ENCODE data around the gene FAM149B1. TPM values are rescaled to one million over a fixed set of nuclear protein-coding genes. Genes with fewer than 3 reads are reported as not detected.
"Not testable (repeated sequence)": the region's sequence is repeated elsewhere in the genome, so short reads cannot be mapped to it uniquely, and the experiment has no call there.

Gene FAM149B1
- total RNA-seq, 1 experiment from 2014 or later: 10.9 TPM

DNA sequence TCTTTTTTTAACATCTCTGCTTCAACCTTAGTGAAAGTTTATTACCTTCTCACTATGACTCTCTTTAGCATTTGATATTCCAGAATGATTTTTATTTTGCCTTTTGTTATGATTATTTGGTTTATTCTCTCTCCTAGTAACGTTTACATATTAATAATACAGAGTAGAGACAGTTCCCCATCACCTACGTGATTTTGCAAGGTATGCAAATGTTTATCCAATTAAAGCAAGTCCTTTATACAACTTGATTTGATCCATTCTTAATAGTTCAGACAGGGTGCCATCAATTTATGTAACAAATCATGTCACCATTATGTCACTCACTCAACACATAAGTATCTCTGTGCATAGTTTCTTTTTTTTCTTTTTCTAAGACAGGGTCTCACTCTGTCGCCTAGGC lies 26.3 kb upstream of the FAM149B1 start:
- Histone ChIP-seq H3K4me3 (ENCODE audit: low read depth, low read length, poor library complexity, severe bottlenecking) (no peak overlapping the region), H3K27me3 (replicated peaks; ENCODE audit: insufficient read depth, low read depth, low read length, poor library complexity) (no peaks in the 10 kb centered on the region), H3K36me3 (ENCODE audit: insufficient read depth, low read length, poor library complexity, severe bottlenecking) (peaks cover 54% of the 10 kb centered on the region), H3K4me1 (ENCODE audit: insufficient read depth, low read length, poor library complexity, severe bottlenecking) (no peaks in the 10 kb centered on the region), H3K9me3 (ENCODE audit: low read depth, low read length, poor library complexity, severe bottlenecking) (no peaks in the 10 kb centered on the region), H3K27ac (ENCODE audit: low read depth, low read length, poor library complexity, severe bottlenecking) (no peak overlapping the region)
- BruUV-seq (replicated peaks): no TSS peak
- DNase-seq (ENCODE audit: low spot score): no peak
- ChIA-PET POLR2A (ENCODE audit: low non-redundant PET) (no interaction called here), CTCF (no interaction called here)
- intact Hi-C loops (cut with micrococcal nuclease; ENCODE audit: unreplicated experiment): no loop called here
- no peak for TF ChIP-seq CTCF (conservative IDR thresholded peaks at IDR 0.05; ENCODE audit: low read depth, low read length)
- TF ChIP-seq EZH2 (IDR thresholded peaks at IDR 0.05; ENCODE audit: borderline replicate concordance, low read depth, low read length, poor library complexity, severe bottlenecking): no peak

DNA sequence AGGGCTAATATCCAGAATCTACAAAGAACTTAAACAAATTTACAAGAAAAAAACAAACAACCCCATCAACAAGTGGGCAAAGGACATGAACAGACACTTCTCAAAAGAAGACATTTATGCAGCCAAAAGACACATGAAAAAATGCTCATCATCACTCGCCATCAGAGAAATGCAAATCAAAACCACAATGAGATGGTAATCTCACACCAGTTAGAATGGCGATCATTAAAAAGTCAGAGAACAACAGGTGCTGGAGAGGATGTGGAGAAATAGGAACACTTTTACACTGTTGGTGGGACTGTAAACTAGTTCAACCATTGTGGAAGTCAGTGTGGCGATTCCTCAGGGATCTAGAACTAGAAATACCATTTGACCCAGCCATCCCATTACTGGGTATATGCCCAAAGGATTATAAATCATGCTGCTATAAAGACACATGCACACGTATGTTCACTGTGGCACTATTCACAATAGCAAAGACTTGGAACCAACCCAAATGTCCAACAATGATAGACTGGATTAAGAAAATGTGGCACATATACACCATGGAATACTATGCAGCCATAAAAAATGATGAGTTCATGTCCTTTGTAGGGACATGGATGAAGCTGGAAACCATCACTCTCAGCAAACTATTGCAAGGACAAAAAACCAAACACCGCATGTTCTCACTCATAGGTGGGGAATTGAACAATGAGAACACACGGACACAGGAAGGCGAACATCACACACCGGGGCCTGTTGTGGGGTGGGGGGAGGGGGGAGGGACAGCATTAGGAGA lies 17.1 kb upstream of the FAM149B1 start:
- CTCF ChIA-PET; H3K4me1 ChIP-seq (ENCODE audit: insufficient read depth, low read length, poor library complexity, severe bottlenecking); BruUV-seq (replicated peaks); H3K27ac ChIP-seq (ENCODE audit: low read depth, low read length, poor library complexity, severe bottlenecking); H3K4me3 ChIP-seq (ENCODE audit: low read depth, low read length, poor library complexity, severe bottlenecking); POLR2A ChIA-PET (ENCODE audit: low non-redundant PET); DNase-seq (ENCODE audit: low spot score); H3K27me3 ChIP-seq (replicated peaks; ENCODE audit: insufficient read depth, low read depth, low read length, poor library complexity); intact Hi-C loops (cut with micrococcal nuclease; ENCODE audit: unreplicated experiment); H3K9me3 ChIP-seq (ENCODE audit: low read depth, low read length, poor library complexity, severe bottlenecking): not testable (repeated sequence)
- peaks cover 55% of the 10 kb centered on the region for H3K36me3 ChIP-seq (ENCODE audit: insufficient read depth, low read length, poor library complexity, severe bottlenecking)

DNA sequence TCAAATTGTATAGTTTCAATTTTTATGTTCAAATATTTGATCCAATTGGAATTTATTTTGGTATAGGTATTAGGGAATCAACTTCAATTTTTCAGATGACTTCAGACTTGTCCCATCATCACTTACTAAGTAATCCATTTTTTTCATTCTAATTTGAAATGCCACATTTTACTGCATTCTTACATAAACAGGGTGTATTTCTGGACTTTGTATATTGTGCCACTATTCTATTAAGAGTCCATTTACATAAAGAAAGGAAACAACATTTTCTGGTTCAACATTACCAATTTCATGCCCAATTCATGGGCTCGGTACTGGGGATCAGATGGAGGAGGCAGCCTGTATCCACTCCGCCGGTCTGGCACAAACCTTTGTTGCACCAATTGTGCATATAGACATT lies 15.9 kb upstream of the FAM149B1 start:
- TF ChIP-seq CTCF (conservative IDR thresholded peaks at IDR 0.05; ENCODE audit: low read depth, low read length) (no peak), EZH2 (IDR thresholded peaks at IDR 0.05; ENCODE audit: borderline replicate concordance, low read depth, low read length, poor library complexity, severe bottlenecking) (no peak)

GRCh38 chr10:73156054-73156453 lies 11.9 kb upstream of the FAM149B1 start:
- Histone ChIP-seq H3K36me3 (ENCODE audit: insufficient read depth, low read length, poor library complexity, severe bottlenecking) (peaks cover 36% of the 10 kb centered on the region), H3K9me3 (ENCODE audit: low read depth, low read length, poor library complexity, severe bottlenecking) (no peaks in the 10 kb centered on the region), H3K4me3 (ENCODE audit: low read depth, low read length, poor library complexity, severe bottlenecking) (no peak overlapping the region), H3K27ac (ENCODE audit: low read depth, low read length, poor library complexity, severe bottlenecking) (no peak overlapping the region), H3K27me3 (replicated peaks; ENCODE audit: insufficient read depth, low read depth, low read length, poor library complexity) (no peaks in the 10 kb centered on the region), H3K4me1 (ENCODE audit: insufficient read depth, low read length, poor library complexity, severe bottlenecking) (no peaks in the 10 kb centered on the region)
- TF ChIP-seq CTCF (conservative IDR thresholded peaks at IDR 0.05; ENCODE audit: low read depth, low read length): no peak
- no peak for TF ChIP-seq EZH2 (IDR thresholded peaks at IDR 0.05; ENCODE audit: borderline replicate concordance, low read depth, low read length, poor library complexity, severe bottlenecking)
- intact Hi-C loops (cut with micrococcal nuclease; ENCODE audit: unreplicated experiment): loop anchor here (5.0 kb wide), 1 partner anchor 794 kb away; no protein-coding TSS in a partner anchor
- BruUV-seq (replicated peaks): no TSS peak
- ChIA-PET POLR2A (ENCODE audit: low non-redundant PET) (no interaction called here), CTCF (no interaction called here)
- no peak for DNase-seq (ENCODE audit: low spot score)

More for the DNA sequence above, 15.9 kb upstream of the FAM149B1 start:
- H3K27me3 ChIP-seq (replicated peaks; ENCODE audit: insufficient read depth, low read depth, low read length, poor library complexity): no peaks in the 10 kb centered on the region
- CTCF ChIA-PET: no interaction called here
- H3K36me3 ChIP-seq (ENCODE audit: insufficient read depth, low read length, poor library complexity, severe bottlenecking): peaks cover 53% of the 10 kb centered on the region
- no peak overlapping the region for H3K4me3 ChIP-seq (ENCODE audit: low read depth, low read length, poor library complexity, severe bottlenecking)
- peak; percentile 45 for DNase-seq (ENCODE audit: low spot score)
- H3K4me1 ChIP-seq (ENCODE audit: insufficient read depth, low read length, poor library complexity, severe bottlenecking): no peaks in the 10 kb centered on the region
- POLR2A ChIA-PET (ENCODE audit: low non-redundant PET): interaction anchor here (0.5 kb wide), 1 partner anchor 1177 kb away, joined by 4 read pairs; no protein-coding TSS in a partner anchor
- H3K27ac ChIP-seq (ENCODE audit: low read depth, low read length, poor library complexity, severe bottlenecking): no peak overlapping the region
- no TSS peak for BruUV-seq (replicated peaks)
- intact Hi-C loops (cut with micrococcal nuclease; ENCODE audit: unreplicated experiment): no loop called here
- H3K9me3 ChIP-seq (ENCODE audit: low read depth, low read length, poor library complexity, severe bottlenecking): no peaks in the 10 kb centered on the region
